Measurements from ENCODE around the gene DENND4B.

DNA sequence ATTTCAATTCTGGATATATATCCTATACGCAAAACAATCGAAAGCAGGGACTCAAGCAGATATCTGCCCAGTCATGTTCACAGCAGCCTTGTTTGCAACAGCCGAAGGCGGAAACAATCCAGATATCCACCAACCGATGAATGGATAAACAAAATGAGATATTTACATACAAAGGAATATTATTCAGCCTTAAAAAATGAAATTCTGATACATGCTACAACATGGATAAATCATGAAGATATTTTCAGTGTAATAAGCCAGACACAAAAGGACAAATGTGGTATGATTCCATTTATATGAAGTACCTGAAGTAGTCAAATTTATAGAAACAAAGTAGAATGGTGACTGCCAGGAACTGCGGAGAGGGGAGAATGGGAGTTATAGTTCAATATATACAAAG, 39.4 kb downstream of the DENND4B start:
- TF ChIP-seq ZNF384 (IDR thresholded peaks at IDR 0.05) (no peak), L3MBTL2 (conservative IDR thresholded peaks at IDR 0.05) (no peak), ELF4 (IDR thresholded peaks at IDR 0.05) (no peak), SUZ12 (IDR thresholded peaks at IDR 0.05) (no peak), NFRKB (IDR thresholded peaks at IDR 0.05) (no peak), FOXM1 (IDR thresholded peaks at IDR 0.05; ENCODE audit: borderline replicate concordance) (no peak)
